HCT116 (cell line): ENCODE results near the gene MCM8. TPM values are rescaled to one million over a fixed set of nuclear protein-coding genes. Genes with fewer than 3 reads are reported as not detected.

Source experiments
- ATAC-seq: fragments of 200-7000 bp; cut with Tn5 transposase; 2 replicates; pipeline ENCODE4 v1.9.1; 2020; ENCODE audit warnings: mild to moderate bottlenecking, moderate library complexity
- BruUV-seq: library from RNA; stranded (reverse); fragments of 400-500 nt; replicated peaks from 2 replicates; lab custom pipeline; 2021; lab: Mats Ljungman, UMichigan
- CTCF ChIA-PET: fragments of 300-600 bp; sonication (Branson Sonifier 250); formaldehyde crosslinking; loops from one replicate; lab custom pipeline; 2021; ENCODE audit warnings: antibody characterized with exemption; lab: Charles Lee
- POLR2A ChIA-PET: fragments of 300-600, 350-600 bp; sonication (Branson Sonifier 250); formaldehyde crosslinking; loops from one replicate; lab custom pipeline; 2021; ENCODE audit warnings: antibody characterized with exemption; lab: Charles Lee
- RAD21 ChIA-PET, 2 experiments: fragments of 300-600 bp; sonication (Branson Sonifier 250); formaldehyde crosslinking; loops; one replicate each; lab custom pipeline; 2023; ENCODE audit warnings: low total read pairs in 2 of 2; ENCODE audit not compliant: uncharacterized antibody in 2 of 2, unreplicated experiment in 2 of 2, low non-redundant PET in 1 of 2; lab: Charles Lee
- DNase-seq: peaks from one replicate; pipeline ENCODE4 v3.0.0-alpha.2; 2010; ENCODE audit warnings: low read depth, low spot score
- H2AFZ ChIP-seq: fragments of 200-600 bp; shearing (Covaris generic), sonication (generic); 2 replicates; pipeline ENCODE4 v1.6.1; 2017; ENCODE audit warnings: low read depth, mixed run types, mixed read lengths, antibody characterized with exemption, low read length; ENCODE audit not compliant: poor library complexity, severe bottlenecking
- H3K27ac ChIP-seq: 2 replicates; pipeline ENCODE4 v1.5.1; 2012; ENCODE audit warnings: low read depth, low read length
- H3K27me3 ChIP-seq: fragments of 200-600 bp; sonication (generic); 2 replicates; pipeline ENCODE4 v1.6.1; 2016; ENCODE audit warnings: mixed run types, low read length, mixed read lengths; ENCODE audit not compliant: insufficient read depth
- H3K36me3 ChIP-seq, 2 experiments: fragments of 200-500 bp in 1 of 2; fragments of 200-600 bp in 1 of 2; sonication (Bioruptor generic) in 1 of 2; sonication (generic) in 1 of 2; 2 replicates each; pipeline versions ENCODE4 v1.5.1 to v1.6.1; 2014 to 2016; ENCODE audit warnings: low read length in 2 of 2, inconsistent platforms in 1 of 2, mixed read lengths in 1 of 2, mixed run types in 1 of 2; ENCODE audit not compliant: insufficient read depth in 2 of 2, control insufficient read depth in 1 of 2
- H3K4me1 ChIP-seq, 2 experiments: fragments of 200-600 bp in 1 of 2; sonication (generic) in 1 of 2; 2 replicates each; pipeline versions ENCODE4 v1.5.1 to v1.6.1; 2012 to 2017; ENCODE audit warnings: low read length in 2 of 2, inconsistent platforms in 1 of 2, mild to moderate bottlenecking in 1 of 2, mixed read lengths in 1 of 2, mixed run types in 1 of 2, moderate library complexity in 1 of 2; ENCODE audit not compliant: insufficient read depth in 2 of 2, control insufficient read depth in 1 of 2
- H3K4me2 ChIP-seq: fragments of 200-600 bp; sonication (generic); 2 replicates; pipeline ENCODE4 v1.6.1; 2017; ENCODE audit warnings: mixed run types, low read length, mixed read lengths
- H3K4me3 ChIP-seq, 2 experiments: fragments of 200-600 bp in 1 of 2; sonication (generic) in 1 of 2; replicated peaks in 1 of 2; 2 replicates each; pipeline ENCODE4 v1.5.1; 2011 to 2016; ENCODE audit warnings: low read length in 2 of 2, control low read depth in 1 of 2, low read depth in 1 of 2, mild to moderate bottlenecking in 1 of 2, mixed read lengths in 1 of 2, mixed run types in 1 of 2
- H3K79me2 ChIP-seq: fragments of 200-600 bp; sonication (generic); 2 replicates; pipeline ENCODE4 v1.6.1; 2017; ENCODE audit warnings: mild to moderate bottlenecking, mixed run types, low read length, moderate library complexity, mixed read lengths; ENCODE audit not compliant: insufficient read depth
- H3K9ac ChIP-seq: fragments of 200-600 bp; sonication (generic); 2 replicates; pipeline ENCODE4 v1.6.1; 2016; ENCODE audit warnings: low read length, mixed read lengths
- H3K9me2 ChIP-seq: fragments of 200-600 bp; sonication (generic), shearing (Covaris generic); 2 replicates; pipeline ENCODE4 v1.6.1; 2017; ENCODE audit warnings: mixed run types, mild to moderate bottlenecking, moderate library complexity; ENCODE audit not compliant: insufficient read depth
- H3K9me3 ChIP-seq, 2 experiments: fragments of 200-500 bp in 1 of 2; fragments of 200-600 bp in 1 of 2; sonication (Bioruptor generic) in 1 of 2; sonication (generic) in 1 of 2; 2 replicates each; pipeline ENCODE4 v1.6.1; 2014 to 2017; ENCODE audit warnings: low read length in 2 of 2, mixed read lengths in 2 of 2, inconsistent platforms in 1 of 2, low read depth in 1 of 2, mild to moderate bottlenecking in 1 of 2, mixed run types in 1 of 2, moderate library complexity in 1 of 2; ENCODE audit not compliant: control insufficient read depth in 1 of 2, insufficient read depth in 1 of 2
- H4K20me1 ChIP-seq: fragments of 200-600 bp; sonication (generic), shearing (Covaris generic); 2 replicates; pipeline ENCODE4 v1.6.1; 2017; ENCODE audit warnings: mixed run types, mild to moderate bottlenecking, moderate library complexity; ENCODE audit not compliant: insufficient read depth
- CEBPB ChIP-seq: IDR thresholded peaks from 2 replicates; pipeline ENCODE4 v1.6.1; 2012; ENCODE audit warnings: low read depth
- ELF1 ChIP-seq: IDR thresholded peaks from 2 replicates; pipeline ENCODE4 v1.6.1; 2012; ENCODE audit warnings: low read depth, borderline replicate concordance
- EZH2 ChIP-seq: fragments of 200-600 bp; sonication (generic); IDR thresholded peaks from 2 replicates; pipeline ENCODE4 v1.6.1; 2017; ENCODE audit warnings: antibody characterized with exemption, mixed run types
- EZH2phosphoT487 ChIP-seq: fragments of 200-600 bp; IDR thresholded peaks from 2 replicates; pipeline ENCODE4 v1.6.1; 2018; ENCODE audit warnings: antibody characterized with exemption, borderline replicate concordance
- JUND ChIP-seq: IDR thresholded peaks from 2 replicates; pipeline ENCODE4 v1.6.1; 2012
- RAD21 ChIP-seq: IDR thresholded peaks from 2 replicates; pipeline ENCODE4 v1.6.1; 2012; ENCODE audit warnings: low read depth, mild to moderate bottlenecking
- SIN3A ChIP-seq: IDR thresholded peaks from 2 replicates; pipeline ENCODE4 v1.6.1; 2012; ENCODE audit warnings: low read depth
- SP1 ChIP-seq: IDR thresholded peaks from 2 replicates; pipeline ENCODE4 v1.6.1; 2012; ENCODE audit warnings: low read depth
- YY1 ChIP-seq: IDR thresholded peaks from 2 replicates; pipeline ENCODE4 v1.6.1; 2011; ENCODE audit warnings: low read length, low read depth, moderate library complexity, mild to moderate bottlenecking; ENCODE audit not compliant: insufficient replicate concordance; ENCODE audit errors: extremely low read depth
- ZFX ChIP-seq: fragments of 450-650 bp; IDR thresholded peaks from 2 replicates; pipeline ENCODE4 v1.6.1; 2017
- ZNF274 ChIP-seq: fragments of 200-500 bp; sonication (Bioruptor generic); IDR thresholded peaks from 2 replicates; pipeline ENCODE4 v1.6.1; 2014; ENCODE audit warnings: mild to moderate bottlenecking, low read depth, low read length, inconsistent platforms
- intact Hi-C: fragments of 100-400 bp; cut with micrococcal nuclease; formaldehyde crosslinking; loops from 2 replicates; pipeline ENCODE4 v1.10.0; 2022
- total RNA-seq: library from RNA; stranded (reverse); gene quantifications from one replicate; pipeline ENCODE4 v1.2.1, GENCODE V29; 2021; ENCODE audit not compliant: unreplicated experiment
- TF ChIP-seq, protein P1 (sequence below), 3 experiments: fragments of 200-600 bp in 1 of 3; sonication (generic) in 1 of 3; IDR thresholded peaks in 2 of 3; conservative IDR thresholded peaks in 1 of 3; 2 replicates each; pipeline ENCODE4 v1.5.1; 2012 to 2017; ENCODE audit warnings: low read depth in 2 of 3, low read length in 2 of 3, antibody characterized with exemption in 1 of 3, borderline replicate concordance in 1 of 3, control low read depth in 1 of 3, mild to moderate bottlenecking in 1 of 3, mixed read lengths in 1 of 3, mixed run types in 1 of 3, moderate library complexity in 1 of 3; ENCODE audit not compliant: insufficient read depth in 1 of 3
- TF ChIP-seq, protein P2 (sequence below): IDR thresholded peaks from 2 replicates; pipeline ENCODE4 v1.6.1; 2012; ENCODE audit warnings: low read depth

The MCM8 gene
- total RNA-seq, 1 experiment from 2014 or later: 21.9 TPM

DNA sequence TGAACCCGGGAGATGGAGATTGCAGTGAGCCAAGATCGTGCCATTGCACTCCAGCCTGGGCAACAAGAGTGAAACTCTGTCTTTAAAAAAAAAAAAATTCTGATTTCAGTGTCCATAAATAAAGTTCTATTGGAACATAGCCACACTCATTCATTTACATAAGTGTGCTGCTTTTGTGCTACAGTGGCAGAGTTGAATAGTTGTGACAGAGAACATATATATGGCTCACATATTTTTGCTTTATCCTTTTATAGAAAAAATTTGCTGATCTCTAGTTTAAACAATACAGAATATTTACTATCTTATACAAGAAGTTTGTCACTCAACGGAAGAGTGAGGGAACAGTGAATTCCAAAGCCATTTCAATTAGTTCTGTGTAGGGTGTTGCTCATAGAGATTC is 18.0 kb downstream of the MCM8 start:
- RAD21 ChIA-PET: no interaction called here
- TF ChIP-seq CEBPB (no peak), EZH2phosphoT487 (no peak), SP1 (no peak), JUND (no peak), RAD21 (no peak), SIN3A (no peak), ELF1 (no peak), ZFX (no peak), ZNF274 (no peak), YY1 (no peak), EZH2 (no peak)
- TF ChIP-seq, protein P1, sequence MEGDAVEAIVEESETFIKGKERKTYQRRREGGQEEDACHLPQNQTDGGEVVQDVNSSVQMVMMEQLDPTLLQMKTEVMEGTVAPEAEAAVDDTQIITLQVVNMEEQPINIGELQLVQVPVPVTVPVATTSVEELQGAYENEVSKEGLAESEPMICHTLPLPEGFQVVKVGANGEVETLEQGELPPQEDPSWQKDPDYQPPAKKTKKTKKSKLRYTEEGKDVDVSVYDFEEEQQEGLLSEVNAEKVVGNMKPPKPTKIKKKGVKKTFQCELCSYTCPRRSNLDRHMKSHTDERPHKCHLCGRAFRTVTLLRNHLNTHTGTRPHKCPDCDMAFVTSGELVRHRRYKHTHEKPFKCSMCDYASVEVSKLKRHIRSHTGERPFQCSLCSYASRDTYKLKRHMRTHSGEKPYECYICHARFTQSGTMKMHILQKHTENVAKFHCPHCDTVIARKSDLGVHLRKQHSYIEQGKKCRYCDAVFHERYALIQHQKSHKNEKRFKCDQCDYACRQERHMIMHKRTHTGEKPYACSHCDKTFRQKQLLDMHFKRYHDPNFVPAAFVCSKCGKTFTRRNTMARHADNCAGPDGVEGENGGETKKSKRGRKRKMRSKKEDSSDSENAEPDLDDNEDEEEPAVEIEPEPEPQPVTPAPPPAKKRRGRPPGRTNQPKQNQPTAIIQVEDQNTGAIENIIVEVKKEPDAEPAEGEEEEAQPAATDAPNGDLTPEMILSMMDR (IDR thresholded peaks at IDR 0.05 in 2 of 3, conservative IDR thresholded peaks at IDR 0.05 in 1 of 3; ENCODE audit: borderline replicate concordance in 1 of 3, insufficient read depth in 1 of 3, low read depth in 2 of 3, low read length in 2 of 3): no peak
- TF ChIP-seq, protein P2, sequence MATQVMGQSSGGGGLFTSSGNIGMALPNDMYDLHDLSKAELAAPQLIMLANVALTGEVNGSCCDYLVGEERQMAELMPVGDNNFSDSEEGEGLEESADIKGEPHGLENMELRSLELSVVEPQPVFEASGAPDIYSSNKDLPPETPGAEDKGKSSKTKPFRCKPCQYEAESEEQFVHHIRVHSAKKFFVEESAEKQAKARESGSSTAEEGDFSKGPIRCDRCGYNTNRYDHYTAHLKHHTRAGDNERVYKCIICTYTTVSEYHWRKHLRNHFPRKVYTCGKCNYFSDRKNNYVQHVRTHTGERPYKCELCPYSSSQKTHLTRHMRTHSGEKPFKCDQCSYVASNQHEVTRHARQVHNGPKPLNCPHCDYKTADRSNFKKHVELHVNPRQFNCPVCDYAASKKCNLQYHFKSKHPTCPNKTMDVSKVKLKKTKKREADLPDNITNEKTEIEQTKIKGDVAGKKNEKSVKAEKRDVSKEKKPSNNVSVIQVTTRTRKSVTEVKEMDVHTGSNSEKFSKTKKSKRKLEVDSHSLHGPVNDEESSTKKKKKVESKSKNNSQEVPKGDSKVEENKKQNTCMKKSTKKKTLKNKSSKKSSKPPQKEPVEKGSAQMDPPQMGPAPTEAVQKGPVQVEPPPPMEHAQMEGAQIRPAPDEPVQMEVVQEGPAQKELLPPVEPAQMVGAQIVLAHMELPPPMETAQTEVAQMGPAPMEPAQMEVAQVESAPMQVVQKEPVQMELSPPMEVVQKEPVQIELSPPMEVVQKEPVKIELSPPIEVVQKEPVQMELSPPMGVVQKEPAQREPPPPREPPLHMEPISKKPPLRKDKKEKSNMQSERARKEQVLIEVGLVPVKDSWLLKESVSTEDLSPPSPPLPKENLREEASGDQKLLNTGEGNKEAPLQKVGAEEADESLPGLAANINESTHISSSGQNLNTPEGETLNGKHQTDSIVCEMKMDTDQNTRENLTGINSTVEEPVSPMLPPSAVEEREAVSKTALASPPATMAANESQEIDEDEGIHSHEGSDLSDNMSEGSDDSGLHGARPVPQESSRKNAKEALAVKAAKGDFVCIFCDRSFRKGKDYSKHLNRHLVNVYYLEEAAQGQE: no peak
- H3K9me3 ChIP-seq: no peaks in the 10 kb centered on the region
- ATAC-seq (no peak), DNase-seq (no peak)
- no peak overlapping the region for H2AFZ ChIP-seq
- H3K79me2 ChIP-seq: peaks cover 25% of the 10 kb centered on the region
- H3K9ac ChIP-seq: no peak overlapping the region
- H3K36me3 ChIP-seq: peaks cover 17 to 32% of the 10 kb centered on the region in 2 experiments
- H3K4me2 ChIP-seq: no peak overlapping the region
- no peak overlapping the region for H3K4me3 ChIP-seq
- POLR2A ChIA-PET: no interaction called here
- intact Hi-C loops: no loop called here
- no peaks in the 10 kb centered on the region for H3K27me3 ChIP-seq
- BruUV-seq: no TSS peak
- H3K27ac ChIP-seq: no peak overlapping the region
- peaks cover 0 to 4% of the 10 kb centered on the region in 2 experiments; a peak in 1 of 4 replicates for H3K4me1 ChIP-seq
- H4K20me1 ChIP-seq: peaks cover 4% of the 10 kb centered on the region; the same call in 1 of the 2 replicates
- H3K9me2 ChIP-seq: no peaks in the 10 kb centered on the region
- CTCF ChIA-PET: no interaction called here
